NCI-H1694 treated with DMSO at 0.1 percent for 48 hours (cell line): Measurements from ENCODE around the gene PRKAB2.
A peak's percentile ranks its signal among the peaks of the same experiment; 100 is the strongest.
"Not testable (repeated sequence)": the region's sequence is repeated elsewhere in the genome, so short reads cannot be mapped to it uniquely, and the experiment has no call there.

Experiments
- DNase-seq: peaks from one replicate; lab custom pipeline; 2025; lab: John Stamatoyannopoulos, UW

Gene PRKAB2

GRCh38 chr1:147172168-147173016 is at the start of gene PRKAB2:
Gene PRKAB2, minus strand, starts transcription at chr1:147172470. Its CDS starts 326 bp downstream, at chr1:147172144.
- DNase-seq = peak; percentile 97

- DNase-seq = no peak
Observed at GRCh38 chr1:147218606-147219005, 46.3 kb upstream of the PRKAB2 start.

GRCh38 chr1:147217141-147217540 is 44.9 kb upstream of the PRKAB2 start:
- no peak for DNase-seq

- DNase-seq = no peak
Observed at GRCh38 chr1:147216124-147216523, 43.9 kb upstream of the PRKAB2 start.

DNA sequence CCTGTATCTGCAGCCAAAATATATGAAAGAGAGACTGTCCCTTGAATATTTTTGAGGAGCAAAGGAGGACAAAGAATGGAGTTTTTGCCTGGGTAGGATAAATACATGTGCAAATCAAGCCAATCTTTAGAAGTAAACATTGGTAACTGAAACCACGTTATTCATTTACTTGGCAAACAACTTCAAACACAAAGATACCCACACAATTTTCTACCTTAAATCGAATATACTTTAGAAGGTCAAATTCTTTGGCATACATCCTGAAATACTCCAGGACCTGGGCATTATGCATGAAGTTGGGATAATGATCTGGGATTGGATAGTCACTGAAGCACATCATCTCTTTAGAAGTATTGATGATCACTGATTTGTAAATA is 43.3 kb upstream of the PRKAB2 start:
- DNase-seq = no peak

- DNase-seq = no peak
Observed at GRCh38 chr1:147214842-147215539, 42.7 kb upstream of the PRKAB2 start.

- DNase-seq = no peak
Observed at GRCh38 chr1:147214325-147214724, 42.1 kb upstream of the PRKAB2 start.

DNA sequence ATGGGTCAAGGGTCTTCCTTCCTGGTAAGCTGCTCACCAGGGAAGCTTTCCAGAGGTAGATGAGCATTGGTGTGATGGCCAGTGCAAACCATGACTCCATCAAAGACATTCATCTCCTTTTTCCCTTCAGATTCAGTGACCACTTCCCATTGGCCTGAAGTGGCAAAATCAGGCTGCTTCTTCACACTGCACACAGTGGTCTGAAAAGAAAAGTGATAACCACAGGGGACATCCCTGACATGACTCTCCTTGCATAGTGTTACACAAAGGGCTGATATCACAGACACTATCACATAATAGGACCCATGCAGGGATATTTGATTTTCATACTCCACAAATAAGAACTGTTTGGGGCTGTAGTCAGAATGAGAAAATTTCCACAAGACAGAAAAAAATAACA is 41.0 kb upstream of the PRKAB2 start:
- DNase-seq = no peak

GRCh38 chr1:147211577-147211976 is 39.3 kb upstream of the PRKAB2 start:
- DNase-seq = no peak

GRCh38 chr1:147210987-147211386 is 38.7 kb upstream of the PRKAB2 start:
- no peak for DNase-seq

GRCh38 chr1:147209825-147210821 is 37.9 kb upstream of the PRKAB2 start:
- no peak for DNase-seq

GRCh38 chr1:147208619-147209018 is 36.3 kb upstream of the PRKAB2 start:
- DNase-seq = no peak

GRCh38 chr1:147207192-147207591 is 34.9 kb upstream of the PRKAB2 start:
- DNase-seq = no peak

- DNase-seq = no peak
Observed at GRCh38 chr1:147204080-147204479, 31.8 kb upstream of the PRKAB2 start.

- DNase-seq = no peak
Observed at GRCh38 chr1:147202576-147202975, 30.3 kb upstream of the PRKAB2 start.

GRCh38 chr1:147201786-147202185 is 29.5 kb upstream of the PRKAB2 start:
- no peak for DNase-seq

GRCh38 chr1:147201276-147201675 is 29.0 kb upstream of the PRKAB2 start:
- no peak for DNase-seq

- DNase-seq = not testable (repeated sequence)
Observed at GRCh38 chr1:147197324-147197723, 25.1 kb upstream of the PRKAB2 start.

GRCh38 chr1:147189514-147189913 is 17.2 kb upstream of the PRKAB2 start:
- no peak for DNase-seq

- no peak for DNase-seq
Observed at GRCh38 chr1:147185432-147185831, 13.2 kb upstream of the PRKAB2 start.

DNA sequence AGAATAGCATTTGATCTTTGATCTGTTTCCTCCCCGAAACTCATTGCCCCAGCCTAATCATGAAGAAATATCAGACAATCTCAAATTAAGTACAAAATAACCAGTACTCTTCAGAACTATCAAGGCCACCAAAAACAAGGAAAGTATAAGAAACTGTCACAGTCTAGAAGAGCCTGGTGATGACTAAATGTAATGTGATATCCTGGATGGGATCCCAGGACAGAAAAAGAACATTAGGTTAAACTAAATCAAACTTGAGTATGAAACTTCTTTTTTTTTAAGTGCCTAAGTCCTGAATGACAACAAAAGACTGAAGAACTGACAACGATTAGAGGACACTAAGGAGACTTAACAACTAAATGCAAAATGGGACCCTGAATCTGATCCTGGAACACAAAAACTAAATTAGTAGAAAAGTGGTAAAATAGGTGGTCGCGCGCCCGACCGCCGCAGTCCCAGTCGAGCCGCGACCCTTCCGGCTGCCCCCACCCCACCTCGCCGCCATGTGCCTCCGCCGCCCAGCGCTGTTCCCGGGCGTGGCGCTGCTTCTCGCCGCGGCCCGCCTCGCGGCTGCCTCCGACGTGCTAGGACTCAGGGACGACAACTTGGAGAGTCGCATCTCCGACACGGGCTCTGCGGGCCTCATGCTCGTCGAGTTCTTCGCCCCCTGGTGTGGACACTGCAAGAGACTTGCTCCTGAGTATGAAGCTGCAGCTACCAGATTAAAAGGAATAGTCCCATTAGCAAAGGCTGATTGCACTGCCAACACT is 5.5 kb upstream of the PRKAB2 start:
- DNase-seq = no peak
